ENCODE measurements around the gene ARF1.

ARF1 gene

GRCh38 chr1:228147768-228148167 lies 65.3 kb downstream of the ARF1 start (continued):
- TF ChIP-seq ZNF76 (tag by site-specific recombination; IDR thresholded peaks at IDR 0.05; ENCODE audit: borderline replicate concordance, low read depth) (no peak), ZNF121 (tag by site-specific recombination; IDR thresholded peaks at IDR 0.05) (no peak)

- ChIA-PET CTCF (interaction anchor here (0.6 kb wide), 1 partner anchor 30 kb away, joined by 3 read pairs; no protein-coding TSS in a partner anchor), POLR2A (interaction anchor here (9.6 kb wide), 1 partner anchor 16 kb away, joined by 82 read pairs; the partner anchor contains the start of gene IBA57)
- Histone ChIP-seq H3K4me3 (ENCODE audit: low read depth, low read length) (no peak overlapping the region), H3K36me3 (ENCODE audit: control insufficient read depth in 2 of 2, insufficient read depth in 1 of 2, low read length in 2 of 2) (peaks cover 0 to 42% of the 10 kb centered on the region in 2 experiments; a peak in 1 of 3 replicates), H3K27ac (ENCODE audit: extremely low read depth, low read depth, low read length) (no peak overlapping the region), H3K9me3 (ENCODE audit: control insufficient read depth, insufficient read depth, low read depth, low read length) (no peaks in the 10 kb centered on the region), H3K4me1 (ENCODE audit: control insufficient read depth, insufficient read depth, low read length) (no peaks in the 10 kb centered on the region)
- TF ChIP-seq ZNF544 (tag by site-specific recombination; IDR thresholded peaks at IDR 0.05) (no peak), MEIS1 (CRISPR knock-in tag; IDR thresholded peaks at IDR 0.05; ENCODE audit: borderline replicate concordance) (no peak), ZFP69B (tag by site-specific recombination; IDR thresholded peaks at IDR 0.05) (peak; percentile 69; the same call in 1 of the 2 replicates), HOXD13 (CRISPR knock-in tag; IDR thresholded peaks at IDR 0.05; ENCODE audit: borderline replicate concordance) (no peak), ZNF670 (tag by site-specific recombination; IDR thresholded peaks at IDR 0.05; ENCODE audit: low read depth) (no peak), ZNF677 (tag by site-specific recombination; IDR thresholded peaks at IDR 0.05) (no peak), ZXDB (tag by site-specific recombination; IDR thresholded peaks at IDR 0.05) (no peak), ZNF184 (tag by site-specific recombination; IDR thresholded peaks at IDR 0.05) (no peak), KLF1 (tag by site-specific recombination; IDR thresholded peaks at IDR 0.05) (0 out of 2 replicates have a peak, but pooled peaks have one; percentile 14), ZNF423 (tag by site-specific recombination; IDR thresholded peaks at IDR 0.05) (no peak)
- TF ChIP-seq, protein P1, sequence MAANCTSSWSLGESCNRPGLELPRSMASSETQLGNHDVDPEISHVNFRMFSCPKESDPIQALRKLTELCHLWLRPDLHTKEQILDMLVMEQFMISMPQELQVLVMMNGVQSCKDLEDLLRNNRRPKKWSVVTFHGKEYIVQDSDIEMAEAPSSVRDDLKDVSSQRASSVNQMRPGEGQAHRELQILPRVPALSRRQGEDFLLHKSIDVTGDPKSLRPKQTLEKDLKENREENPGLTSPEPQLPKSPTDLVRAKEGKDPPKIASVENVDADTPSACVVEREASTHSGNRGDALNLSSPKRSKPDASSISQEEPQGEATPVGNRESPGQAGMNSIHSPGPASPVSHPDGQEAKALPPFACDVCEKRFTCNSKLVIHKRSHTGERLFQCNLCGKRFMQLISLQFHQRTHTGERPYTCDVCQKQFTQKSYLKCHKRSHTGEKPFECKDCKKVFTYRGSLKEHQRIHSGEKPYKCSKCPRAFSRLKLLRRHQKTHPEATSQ (tag by site-specific recombination; IDR thresholded peaks at IDR 0.05) = no peak
- TF ChIP-seq, protein P2, sequence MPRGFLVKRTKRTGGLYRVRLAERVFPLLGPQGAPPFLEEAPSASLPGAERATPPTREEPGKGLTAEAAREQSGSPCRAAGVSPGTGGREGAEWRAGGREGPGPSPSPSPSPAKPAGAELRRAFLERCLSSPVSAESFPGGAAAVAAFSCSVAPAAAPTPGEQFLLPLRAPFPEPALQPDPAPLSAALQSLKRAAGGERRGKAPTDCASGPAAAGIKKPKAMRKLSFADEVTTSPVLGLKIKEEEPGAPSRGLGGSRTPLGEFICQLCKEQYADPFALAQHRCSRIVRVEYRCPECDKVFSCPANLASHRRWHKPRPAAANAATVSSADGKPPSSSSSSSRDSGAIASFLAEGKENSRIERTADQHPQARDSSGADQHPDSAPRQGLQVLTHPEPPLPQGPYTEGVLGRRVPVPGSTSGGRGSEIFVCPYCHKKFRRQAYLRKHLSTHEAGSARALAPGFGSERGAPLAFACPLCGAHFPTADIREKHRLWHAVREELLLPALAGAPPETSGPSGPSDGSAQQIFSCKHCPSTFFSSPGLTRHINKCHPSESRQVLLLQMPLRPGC (tag by site-specific recombination; IDR thresholded peaks at IDR 0.05) = no peak
These were observed 65.8 kb downstream of the ARF1 start for GRCh38 chr1:228148196-228148861.

Measured in HEK293 (cell line).